ENCODE results near the gene MAP10.

Gene MAP10

DNA sequence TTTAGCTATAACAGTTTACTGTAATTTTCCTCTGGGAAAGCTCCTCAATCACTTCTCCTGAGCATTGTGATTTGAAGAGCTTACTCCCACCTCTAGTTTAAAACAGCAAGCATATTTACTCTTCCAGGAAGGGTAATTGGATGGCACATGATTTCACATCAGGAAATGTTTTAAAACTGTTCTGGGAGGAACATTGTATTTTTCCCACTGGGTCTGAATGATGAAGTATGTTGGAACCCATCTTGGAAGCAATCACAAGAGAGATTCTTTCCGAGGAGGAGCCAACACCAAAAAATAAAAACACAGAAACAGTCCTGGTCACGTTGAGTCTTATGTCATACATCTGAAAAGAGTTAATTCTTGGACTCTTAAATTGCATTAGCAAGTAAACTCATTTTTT, 17.3 kb downstream of the MAP10 start:
- Histone ChIP-seq H3K9ac (no peak overlapping the region), H3K27me3 (ENCODE audit: control insufficient read depth, insufficient read depth, low read length) (no peaks in the 10 kb centered on the region), H3K36me3 (ENCODE audit: control insufficient read depth, insufficient read depth, low read length) (no peaks in the 10 kb centered on the region)

GRCh38 chr1:232826318-232826717, 21.1 kb downstream of the MAP10 start:
- Histone ChIP-seq H3K4me3 (ENCODE audit: low read depth, low read length) (no peak overlapping the region), H3K4me1 (no peaks in the 10 kb centered on the region), H3K27me3 (ENCODE audit: control insufficient read depth, insufficient read depth, low read length) (no peaks in the 10 kb centered on the region), H3K9me3 (ENCODE audit: control insufficient read depth, low read length) (no peaks in the 10 kb centered on the region), H2AFZ (no peak overlapping the region), H3K9ac (no peak overlapping the region), H3K27ac (no peak overlapping the region), H3K36me3 (ENCODE audit: control insufficient read depth, insufficient read depth, low read length) (no peaks in the 10 kb centered on the region), H3K4me2 (ENCODE audit: low read length) (no peak overlapping the region), H3K79me2 (no peaks in the 10 kb centered on the region)
- TF ChIP-seq, protein P1, sequence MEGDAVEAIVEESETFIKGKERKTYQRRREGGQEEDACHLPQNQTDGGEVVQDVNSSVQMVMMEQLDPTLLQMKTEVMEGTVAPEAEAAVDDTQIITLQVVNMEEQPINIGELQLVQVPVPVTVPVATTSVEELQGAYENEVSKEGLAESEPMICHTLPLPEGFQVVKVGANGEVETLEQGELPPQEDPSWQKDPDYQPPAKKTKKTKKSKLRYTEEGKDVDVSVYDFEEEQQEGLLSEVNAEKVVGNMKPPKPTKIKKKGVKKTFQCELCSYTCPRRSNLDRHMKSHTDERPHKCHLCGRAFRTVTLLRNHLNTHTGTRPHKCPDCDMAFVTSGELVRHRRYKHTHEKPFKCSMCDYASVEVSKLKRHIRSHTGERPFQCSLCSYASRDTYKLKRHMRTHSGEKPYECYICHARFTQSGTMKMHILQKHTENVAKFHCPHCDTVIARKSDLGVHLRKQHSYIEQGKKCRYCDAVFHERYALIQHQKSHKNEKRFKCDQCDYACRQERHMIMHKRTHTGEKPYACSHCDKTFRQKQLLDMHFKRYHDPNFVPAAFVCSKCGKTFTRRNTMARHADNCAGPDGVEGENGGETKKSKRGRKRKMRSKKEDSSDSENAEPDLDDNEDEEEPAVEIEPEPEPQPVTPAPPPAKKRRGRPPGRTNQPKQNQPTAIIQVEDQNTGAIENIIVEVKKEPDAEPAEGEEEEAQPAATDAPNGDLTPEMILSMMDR (IDR thresholded peaks at IDR 0.05) = no peak

More for the DNA sequence above, 17.3 kb downstream of the MAP10 start:
- Histone ChIP-seq H3K79me2 (no peaks in the 10 kb centered on the region), H3K9me3 (ENCODE audit: control insufficient read depth, low read length) (no peaks in the 10 kb centered on the region), H3K4me1 (no peaks in the 10 kb centered on the region), H2AFZ (no peak overlapping the region), H3K4me3 (ENCODE audit: low read depth, low read length) (no peak overlapping the region), H3K4me2 (ENCODE audit: low read length) (no peak overlapping the region), H3K27ac (no peak overlapping the region)
- TF ChIP-seq, protein P1 (IDR thresholded peaks at IDR 0.05) = no peak

DNA sequence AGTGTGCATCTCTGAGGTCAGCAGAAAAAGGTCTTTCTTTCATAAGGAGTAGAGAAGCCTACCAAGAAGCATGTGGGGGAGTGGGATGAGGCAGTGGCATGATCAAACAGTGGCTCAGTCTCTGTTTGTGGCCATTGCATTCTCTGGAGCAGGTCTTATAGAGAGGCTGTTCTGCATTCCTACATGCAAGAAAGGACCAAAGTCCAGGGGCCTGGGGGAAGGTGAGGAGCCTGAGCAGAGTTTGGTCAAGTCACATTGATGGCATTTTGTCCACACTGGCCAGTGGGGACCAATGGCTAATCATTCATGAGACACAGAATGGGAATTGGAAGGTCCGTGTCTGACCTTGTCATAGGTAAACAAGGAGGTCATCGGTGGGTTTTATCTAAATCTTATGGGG, 25.4 kb downstream of the MAP10 start:
- H2AFZ ChIP-seq = no peak overlapping the region
- H3K4me1 ChIP-seq = no peaks in the 10 kb centered on the region
- H3K79me2 ChIP-seq = no peaks in the 10 kb centered on the region
- H3K9ac ChIP-seq = no peak overlapping the region
- H3K9me3 ChIP-seq (ENCODE audit: control insufficient read depth, low read length) = no peaks in the 10 kb centered on the region
- no peak overlapping the region for H3K27ac ChIP-seq
- no peak overlapping the region for H3K4me3 ChIP-seq (ENCODE audit: low read depth, low read length)
- no peaks in the 10 kb centered on the region for H3K27me3 ChIP-seq (ENCODE audit: control insufficient read depth, insufficient read depth, low read length)
- H3K36me3 ChIP-seq (ENCODE audit: control insufficient read depth, insufficient read depth, low read length) = no peaks in the 10 kb centered on the region
- TF ChIP-seq, protein P1 (IDR thresholded peaks at IDR 0.05) = no peak
- H3K4me2 ChIP-seq (ENCODE audit: low read length) = no peak overlapping the region

DNA sequence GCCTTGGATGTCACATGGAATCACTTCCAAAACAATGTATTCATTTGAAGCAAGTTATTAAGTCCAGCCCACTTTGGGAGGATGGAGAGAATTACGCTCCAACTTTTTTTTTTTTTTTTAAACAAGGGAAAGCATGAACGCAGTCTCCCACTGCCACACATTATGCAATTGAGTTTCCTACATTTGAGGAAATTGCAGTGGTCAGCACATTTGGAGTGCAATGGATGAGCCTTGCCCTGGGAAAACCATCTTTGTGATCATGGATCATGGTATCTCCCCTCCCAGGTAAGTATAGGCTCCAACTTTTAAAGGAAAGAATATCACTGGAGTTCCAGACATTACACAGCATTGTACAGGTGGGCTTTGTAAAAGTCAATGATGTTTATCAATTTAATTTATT, 26.7 kb downstream of the MAP10 start:
- H3K4me3 ChIP-seq (ENCODE audit: low read depth, low read length) = no peak overlapping the region
- H3K4me2 ChIP-seq (ENCODE audit: low read length) = no peak overlapping the region
- TF ChIP-seq, protein P1 (IDR thresholded peaks at IDR 0.05) = no peak

DNA sequence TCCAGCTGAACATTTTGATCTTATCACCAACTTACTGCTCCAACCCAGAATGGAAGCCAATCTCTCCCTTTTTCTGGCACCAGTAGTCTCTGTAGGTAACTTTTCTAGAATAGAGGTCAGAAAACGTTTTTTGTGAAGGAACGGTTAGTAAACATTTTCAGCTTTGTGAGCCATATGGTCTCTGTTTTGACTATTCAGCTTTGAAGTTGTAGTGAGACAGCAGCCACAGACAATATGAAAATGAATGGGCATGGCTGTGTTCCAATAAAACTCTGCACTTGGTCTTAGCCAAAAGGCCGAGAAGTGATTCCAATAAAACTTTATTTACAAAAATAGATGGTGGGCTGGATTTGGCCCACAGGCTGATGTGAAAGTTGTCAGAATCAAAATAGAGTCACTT, 28.9 kb downstream of the MAP10 start:
- Histone ChIP-seq H3K4me1 (no peaks in the 10 kb centered on the region), H3K4me3 (ENCODE audit: low read depth, low read length) (no peak overlapping the region), H3K4me2 (ENCODE audit: low read length) (no peak overlapping the region), H3K79me2 (no peaks in the 10 kb centered on the region), H3K27ac (no peak overlapping the region), H3K9me3 (ENCODE audit: control insufficient read depth, low read length) (no peaks in the 10 kb centered on the region), H3K27me3 (ENCODE audit: control insufficient read depth, insufficient read depth, low read length) (no peaks in the 10 kb centered on the region), H2AFZ (no peak overlapping the region), H3K9ac (no peak overlapping the region), H3K36me3 (ENCODE audit: control insufficient read depth, insufficient read depth, low read length) (no peaks in the 10 kb centered on the region)
- TF ChIP-seq, protein P1 (IDR thresholded peaks at IDR 0.05) = no peak

More for the DNA sequence above, 26.7 kb downstream of the MAP10 start:
- no peak overlapping the region for H3K27ac ChIP-seq
- no peak overlapping the region for H3K9ac ChIP-seq
- no peaks in the 10 kb centered on the region for H3K79me2 ChIP-seq
- H3K9me3 ChIP-seq (ENCODE audit: control insufficient read depth, low read length) = no peaks in the 10 kb centered on the region
- H2AFZ ChIP-seq = no peak overlapping the region
- no peaks in the 10 kb centered on the region for H3K36me3 ChIP-seq (ENCODE audit: control insufficient read depth, insufficient read depth, low read length)
- no peaks in the 10 kb centered on the region for H3K4me1 ChIP-seq
- no peaks in the 10 kb centered on the region for H3K27me3 ChIP-seq (ENCODE audit: control insufficient read depth, insufficient read depth, low read length)
